HEK293 (cell line): ENCODE data around the gene SLC66A2.

Experiments used
- CTCF ChIA-PET: fragments of 350-600 bp; formaldehyde crosslinking; extraction: SDS; loops from one replicate; lab custom pipeline; 2021; ENCODE audit warnings: antibody characterized with exemption; lab: Yijun Ruan, JAX
- POLR2A ChIA-PET: fragments of 300-600 bp; formaldehyde crosslinking; extraction: SDS; loops from one replicate; lab custom pipeline; 2020; ENCODE audit warnings: antibody characterized with exemption, inconsistent platforms; lab: Yijun Ruan, JAX
- H3K27ac ChIP-seq: fragments of 200-500 bp; sonication (Bioruptor generic); 2 replicates; pipeline ENCODE4 v1.5.1; 2014; ENCODE audit warnings: low read depth, low read length, control low read depth, inconsistent platforms; ENCODE audit errors: extremely low read depth
- H3K36me3 ChIP-seq, 2 experiments: fragments of 200-500 bp in 1 of 2; sonication (Bioruptor generic) in 1 of 2; 1 replicate in 1 of 2; 2 replicates in 1 of 2; pipeline ENCODE4 v1.5.1; 2014 to 2017; ENCODE audit warnings: inconsistent platforms in 2 of 2, low read length in 2 of 2; ENCODE audit not compliant: control insufficient read depth in 2 of 2, insufficient read depth in 1 of 2
- H3K4me1 ChIP-seq: fragments of 200-500 bp; sonication (Bioruptor generic); 2 replicates; pipeline ENCODE4 v1.5.1; 2014; ENCODE audit warnings: mild to moderate bottlenecking, low read length, inconsistent platforms; ENCODE audit not compliant: control insufficient read depth, insufficient read depth
- H3K4me3 ChIP-seq: 2 replicates; pipeline ENCODE4 v1.5.1; 2011; ENCODE audit warnings: low read depth, mild to moderate bottlenecking, control low read depth, low read length, moderate library complexity
- H3K9me3 ChIP-seq: fragments of 200-500 bp; sonication (Bioruptor generic); 2 replicates; pipeline ENCODE4 v1.5.1; 2014; ENCODE audit warnings: low read depth, low read length, inconsistent platforms; ENCODE audit not compliant: control insufficient read depth, insufficient read depth
- INSM2 ChIP-seq: fragments of 450-650 bp; formaldehyde crosslinking; IDR thresholded peaks from 2 replicates; pipeline ENCODE4 v1.5.1; 2016; ENCODE audit warnings: missing biosample characterization, missing genetic modification characterization
- OVOL3 ChIP-seq: fragments of 450-650 bp; formaldehyde crosslinking; IDR thresholded peaks from 2 replicates; pipeline ENCODE4 v1.5.1; 2016; ENCODE audit warnings: missing biosample characterization, missing genetic modification characterization
- SCRT2 ChIP-seq: fragments of 450-650 bp; formaldehyde crosslinking; IDR thresholded peaks from 2 replicates; pipeline ENCODE4 v1.5.1; 2016; ENCODE audit warnings: missing biosample characterization, missing genetic modification characterization
- ZFHX2 ChIP-seq: fragments of 450-650 bp; formaldehyde crosslinking; conservative IDR thresholded peaks from 2 replicates; pipeline ENCODE4 v1.5.1; 2016; ENCODE audit warnings: missing biosample characterization, missing genetic modification characterization
- ZNF174 ChIP-seq: fragments of 450-650 bp; formaldehyde crosslinking; IDR thresholded peaks from 2 replicates; pipeline ENCODE4 v1.5.0; 2017; ENCODE audit warnings: missing biosample characterization, mild to moderate bottlenecking, missing genetic modification characterization
- ZNF211 ChIP-seq: fragments of 450-650 bp; formaldehyde crosslinking; IDR thresholded peaks from 2 replicates; pipeline ENCODE4 v1.5.1; 2016; ENCODE audit warnings: low read depth, missing biosample characterization, missing genetic modification characterization
- ZNF223 ChIP-seq: fragments of 450-650 bp; formaldehyde crosslinking; IDR thresholded peaks from 2 replicates; pipeline ENCODE4 v1.5.1; 2016; ENCODE audit warnings: missing biosample characterization, missing genetic modification characterization
- ZNF341 ChIP-seq: fragments of 450-650 bp; formaldehyde crosslinking; IDR thresholded peaks from 2 replicates; pipeline ENCODE4; 2016; ENCODE audit warnings: low read depth, missing biosample characterization, missing genetic modification characterization
- ZNF362 ChIP-seq: fragments of 450-650 bp; formaldehyde crosslinking; IDR thresholded peaks from 2 replicates; pipeline ENCODE4 v1.5.1; 2016; ENCODE audit warnings: missing biosample characterization, missing genetic modification characterization
- ZNF366 ChIP-seq: fragments of 450-650 bp; formaldehyde crosslinking; conservative IDR thresholded peaks from 2 replicates; pipeline ENCODE4 v1.5.1; 2016; ENCODE audit warnings: missing biosample characterization, missing genetic modification characterization
- ZNF391 ChIP-seq: fragments of 450-650 bp; formaldehyde crosslinking; IDR thresholded peaks from 2 replicates; pipeline ENCODE4 v1.5.1; 2016; ENCODE audit warnings: low read depth, missing biosample characterization, missing genetic modification characterization, borderline replicate concordance
- ZNF404 ChIP-seq: fragments of 450-650 bp; formaldehyde crosslinking; IDR thresholded peaks from 2 replicates; pipeline ENCODE4 v1.5.1; 2017; ENCODE audit warnings: missing biosample characterization, missing genetic modification characterization
- ZNF426 ChIP-seq: fragments of 450-650 bp; formaldehyde crosslinking; IDR thresholded peaks from 2 replicates; pipeline ENCODE4 v1.5.1; 2017; ENCODE audit warnings: missing biosample characterization, missing genetic modification characterization, mild to moderate bottlenecking, inconsistent platforms, moderate library complexity
- ZNF473 ChIP-seq: fragments of 450-650 bp; formaldehyde crosslinking; IDR thresholded peaks from 2 replicates; pipeline ENCODE4 v1.5.1; 2017; ENCODE audit warnings: missing biosample characterization, missing genetic modification characterization
- ZNF521 ChIP-seq: fragments of 450-650 bp; formaldehyde crosslinking; IDR thresholded peaks from 2 replicates; pipeline ENCODE4 v1.5.1; 2017; ENCODE audit warnings: missing biosample characterization, mild to moderate bottlenecking, missing genetic modification characterization
- ZNF548 ChIP-seq: fragments of 450-650 bp; formaldehyde crosslinking; IDR thresholded peaks from 2 replicates; pipeline ENCODE4 v1.5.1; 2016; ENCODE audit warnings: missing biosample characterization, missing genetic modification characterization
- ZNF585B ChIP-seq: fragments of 450-650 bp; formaldehyde crosslinking; IDR thresholded peaks from 2 replicates; pipeline ENCODE4 v1.5.1; 2016; ENCODE audit warnings: missing biosample characterization, missing genetic modification characterization
- ZNF626 ChIP-seq: fragments of 450-650 bp; sonication (Bioruptor Pico); formaldehyde crosslinking; IDR thresholded peaks from 2 replicates; pipeline ENCODE4 v1.5.1; 2018; ENCODE audit warnings: missing biosample characterization, missing genetic modification characterization, inconsistent platforms
- ZNF654 ChIP-seq: fragments of 450-650 bp; formaldehyde crosslinking; IDR thresholded peaks from 2 replicates; pipeline ENCODE4 v1.5.1; 2016; ENCODE audit warnings: low read depth, missing biosample characterization, missing genetic modification characterization
- ZNF670 ChIP-seq: fragments of 450-650 bp; formaldehyde crosslinking; IDR thresholded peaks from 2 replicates; pipeline ENCODE4 v1.5.1; 2016; ENCODE audit warnings: missing biosample characterization, missing genetic modification characterization, low read depth
- ZNF704 ChIP-seq: fragments of 450-650 bp; formaldehyde crosslinking; IDR thresholded peaks from 2 replicates; pipeline ENCODE4 v1.5.1; 2016; ENCODE audit warnings: missing biosample characterization, missing genetic modification characterization
- ZNF777 ChIP-seq: fragments of 450-650 bp; formaldehyde crosslinking; IDR thresholded peaks from 2 replicates; pipeline ENCODE4 v1.5.1; 2017; ENCODE audit warnings: missing biosample characterization, missing genetic modification characterization, borderline replicate concordance
- ZSCAN18 ChIP-seq: fragments of 450-650 bp; formaldehyde crosslinking; IDR thresholded peaks from 2 replicates; pipeline ENCODE4 v1.5.1; 2016; ENCODE audit warnings: missing biosample characterization, missing genetic modification characterization

The SLC66A2 gene

GRCh38 chr18:79935098-79935480, 16.4 kb downstream of the SLC66A2 start:
- H3K9me3 ChIP-seq = no peaks in the 10 kb centered on the region
- H3K27ac ChIP-seq = no peak overlapping the region
- CTCF ChIA-PET = interaction anchor here (0.6 kb wide), 1 partner anchor 16 kb away, joined by 3 read pairs; no protein-coding TSS in a partner anchor
- no peak for TF ChIP-seq ZNF521
- TF ChIP-seq ZNF223 (tag by site-specific recombination) = no peak
- TF ChIP-seq ZNF777 (tag by site-specific recombination) = no peak
- no peak for TF ChIP-seq ZNF426 (tag by site-specific recombination)
- no peak for TF ChIP-seq ZNF548 (tag by site-specific recombination)
- TF ChIP-seq ZNF473 (tag by site-specific recombination) = no peak
- no peak for TF ChIP-seq ZNF366
- TF ChIP-seq ZNF362 = no peak
- no peak for TF ChIP-seq ZNF670 (tag by site-specific recombination)
- no peak for TF ChIP-seq ZNF211 (tag by site-specific recombination)
- no peak for TF ChIP-seq ZFHX2 (tag by site-specific recombination)
- no peak for TF ChIP-seq ZNF626 (tag by site-specific recombination)
- no peak for TF ChIP-seq ZNF654
- TF ChIP-seq ZNF391 (tag by site-specific recombination) = no peak
- TF ChIP-seq ZNF174 (tag by site-specific recombination) = no peak
- TF ChIP-seq OVOL3 (tag by site-specific recombination) = no peak
- no peak for TF ChIP-seq SCRT2 (tag by site-specific recombination)
- TF ChIP-seq, all 188 proteins: peak for 0
- POLR2A ChIA-PET = no interaction called here
- Histone ChIP-seq H3K4me1 (no peaks in the 10 kb centered on the region), H3K4me3 (no peak overlapping the region), H3K36me3 (peaks cover 2 to 22% of the 10 kb centered on the region in 2 experiments; a peak in 2 of 3 replicates)

GRCh38 chr18:79934311-79935097, 16.9 kb downstream of the SLC66A2 start:
- Histone ChIP-seq H3K4me1 (no peaks in the 10 kb centered on the region), H3K4me3 (no peak overlapping the region), H3K27ac (no peak overlapping the region)
- CTCF ChIA-PET = interaction anchor here (0.6 kb wide), 1 partner anchor 36 kb away, joined by 3 read pairs; no protein-coding TSS in a partner anchor
- TF ChIP-seq ZNF585B (tag by site-specific recombination) = no peak
- no peak for TF ChIP-seq ZNF341 (tag by site-specific recombination)
- TF ChIP-seq INSM2 (tag by site-specific recombination) = no peak
- TF ChIP-seq ZNF404 (tag by site-specific recombination) = no peak
- no peak for TF ChIP-seq ZNF704 (tag by site-specific recombination)
- no peak for TF ChIP-seq ZSCAN18 (tag by site-specific recombination)
- no peak for TF ChIP-seq ZNF654
- TF ChIP-seq, all 188 proteins: peak for 0
- Histone ChIP-seq H3K9me3 (no peaks in the 10 kb centered on the region), H3K36me3 (peaks cover 0 to 22% of the 10 kb centered on the region in 2 experiments; a peak in 2 of 3 replicates)
- POLR2A ChIA-PET = no interaction called here
